Measurements from ENCODE around the gene MROH2A. TPM values are rescaled to one million over a fixed set of nuclear protein-coding genes. Genes with fewer than 3 reads are reported as not detected.

MROH2A gene
- polyA plus RNA-seq, 3 donors = not detected

DNA sequence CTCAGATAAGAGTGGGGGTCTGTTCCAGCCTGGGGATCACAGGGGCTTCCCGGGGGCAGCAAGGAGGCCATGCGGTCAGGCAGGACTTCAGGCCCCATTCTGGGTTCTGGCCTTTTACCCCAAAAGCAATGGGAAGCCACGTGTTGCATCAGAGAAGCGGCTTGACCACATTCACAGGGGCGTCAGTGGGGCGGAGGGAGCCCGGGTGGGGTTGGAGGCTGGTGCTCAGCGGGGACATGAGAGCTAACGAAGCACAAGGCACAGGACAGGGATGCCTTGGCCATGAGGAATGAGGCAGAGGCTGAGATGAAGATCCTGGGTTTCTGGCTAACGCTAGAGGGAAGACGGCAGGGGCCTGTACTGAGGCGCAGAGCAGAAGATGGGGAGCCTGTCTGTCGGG, 70.1 kb downstream of the MROH2A start:
- peaks cover 15 to 16% of the 10 kb centered on the region in 2 donors for H3K4me1 ChIP-seq (ENCODE audit: control insufficient read depth in 1 of 2, insufficient read depth in 2 of 2, low read length in 2 of 2)
- H3K36me3 ChIP-seq (replicated peaks in 1 of 2; ENCODE audit: control insufficient read depth in 1 of 2, insufficient read depth in 2 of 2, low read length in 2 of 2) = peaks cover 46 to 79% of the 10 kb centered on the region in 2 donors
- no peaks in the 10 kb centered on the region for H4K20me1 ChIP-seq (ENCODE audit: insufficient read depth, low read length)
- H2AFZ ChIP-seq (ENCODE audit: insufficient read depth, low read depth, low read length, poor library complexity, severe bottlenecking) = no peak overlapping the region
- no peaks in the 10 kb centered on the region for H3K9me3 ChIP-seq (replicated peaks in 1 of 2; ENCODE audit: control insufficient read depth in 1 of 2, insufficient read depth in 1 of 2, low read length in 2 of 2)
- TF ChIP-seq, protein P1, sequence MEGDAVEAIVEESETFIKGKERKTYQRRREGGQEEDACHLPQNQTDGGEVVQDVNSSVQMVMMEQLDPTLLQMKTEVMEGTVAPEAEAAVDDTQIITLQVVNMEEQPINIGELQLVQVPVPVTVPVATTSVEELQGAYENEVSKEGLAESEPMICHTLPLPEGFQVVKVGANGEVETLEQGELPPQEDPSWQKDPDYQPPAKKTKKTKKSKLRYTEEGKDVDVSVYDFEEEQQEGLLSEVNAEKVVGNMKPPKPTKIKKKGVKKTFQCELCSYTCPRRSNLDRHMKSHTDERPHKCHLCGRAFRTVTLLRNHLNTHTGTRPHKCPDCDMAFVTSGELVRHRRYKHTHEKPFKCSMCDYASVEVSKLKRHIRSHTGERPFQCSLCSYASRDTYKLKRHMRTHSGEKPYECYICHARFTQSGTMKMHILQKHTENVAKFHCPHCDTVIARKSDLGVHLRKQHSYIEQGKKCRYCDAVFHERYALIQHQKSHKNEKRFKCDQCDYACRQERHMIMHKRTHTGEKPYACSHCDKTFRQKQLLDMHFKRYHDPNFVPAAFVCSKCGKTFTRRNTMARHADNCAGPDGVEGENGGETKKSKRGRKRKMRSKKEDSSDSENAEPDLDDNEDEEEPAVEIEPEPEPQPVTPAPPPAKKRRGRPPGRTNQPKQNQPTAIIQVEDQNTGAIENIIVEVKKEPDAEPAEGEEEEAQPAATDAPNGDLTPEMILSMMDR (IDR thresholded peaks at IDR 0.05) = no peak
- Mint-ChIP-seq H3K4me3 (no peak overlapping the region), H3K4me1 (peaks cover 23% of the 10 kb centered on the region), H3K36me3 (peaks cover 41 to 74% of the 10 kb centered on the region in 2 donors), H3K27me3 (ENCODE audit: low read depth in 3 of 3) (peaks cover 0 to 1% (median 0%) of the 10 kb centered on the region in 3 donors), H3K27ac (peak overlapping the region in 6 of 7 donors; percentile 26 to 86 (median 77)), H3K9me3 (no peaks in the 10 kb centered on the region)
- WGBS (ENCODE audit: insufficient coverage) = 81% methylated on average over 13 of the region's 13 CpGs
- DNase-seq = no peak
- H3K4me2 ChIP-seq (replicated peaks; ENCODE audit: extremely low read depth, low read length, poor library complexity, severe bottlenecking) = no peak overlapping the region
- H3K27ac ChIP-seq (ENCODE audit: low read depth in 1 of 2, low read length in 2 of 2) = peak overlapping the region in 1 of 2 donors; percentile 58
- H3K9ac ChIP-seq (ENCODE audit: insufficient read depth, low read length, poor library complexity, severe bottlenecking) = no peak overlapping the region
- no peaks in the 10 kb centered on the region for H3K27me3 ChIP-seq (ENCODE audit: control insufficient read depth in 2 of 2, insufficient read depth in 2 of 2, low read length in 2 of 2)
- intact Hi-C loops (cut with micrococcal nuclease) = loop anchor here in 1 of 2 donors (10.0 kb wide), 1 partner anchor 657 kb away; no protein-coding TSS in a partner anchor
- no peak overlapping the region for H3K4me3 ChIP-seq (replicated peaks in 1 of 3; ENCODE audit: low read depth in 2 of 3, low read length in 3 of 3)
- H3K79me2 ChIP-seq (ENCODE audit: insufficient read depth, low read length) = peaks cover 95% of the 10 kb centered on the region

DNA sequence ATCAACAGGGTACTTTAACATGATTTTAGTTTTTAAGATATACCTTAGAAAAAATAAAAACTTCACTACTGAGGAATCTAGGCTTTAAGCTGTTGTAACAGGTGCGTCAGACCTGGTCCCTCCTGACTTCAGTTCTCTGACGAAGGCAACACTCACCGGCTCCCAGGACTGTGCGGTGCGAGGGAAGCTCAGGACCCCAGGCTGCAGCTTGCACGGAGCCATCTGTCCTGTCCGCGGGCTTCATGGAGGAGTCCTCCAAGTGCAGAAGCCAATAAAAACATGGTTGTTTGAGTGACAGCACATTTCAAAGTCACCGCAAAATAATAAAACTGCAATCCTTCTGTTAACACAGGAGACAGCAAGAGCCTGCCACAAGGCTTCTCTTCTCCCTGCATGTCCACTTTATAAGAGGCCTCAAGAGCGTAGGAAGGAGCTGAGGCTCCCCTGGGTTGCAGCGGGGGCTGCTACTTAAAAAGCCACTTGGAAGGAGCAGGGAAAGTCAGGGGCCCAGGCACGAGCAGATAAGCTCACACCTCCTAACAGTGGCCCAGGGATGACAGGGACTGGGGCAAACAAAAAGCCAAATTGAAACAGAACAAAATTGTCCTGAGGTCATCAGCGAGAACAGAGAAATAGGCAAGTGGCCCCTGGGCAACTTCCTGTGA, 71.6 kb downstream of the MROH2A start:
- Mint-ChIP-seq H3K4me3 (no peak overlapping the region), H3K9me3 (no peaks in the 10 kb centered on the region), H3K27ac (peak overlapping the region in 4 of 7 donors; percentile 30 to 41 (median 36)), H3K27me3 (ENCODE audit: low read depth in 3 of 3) (peaks cover 0 to 1% (median 0%) of the 10 kb centered on the region in 3 donors), H3K4me1 (peaks cover 33% of the 10 kb centered on the region), H3K36me3 (peaks cover 26 to 59% of the 10 kb centered on the region in 2 donors)
- DNase-seq = no peak
- Histone ChIP-seq H4K20me1 (ENCODE audit: insufficient read depth, low read length) (no peaks in the 10 kb centered on the region), H3K27me3 (ENCODE audit: control insufficient read depth in 2 of 2, insufficient read depth in 2 of 2, low read length in 2 of 2) (no peaks in the 10 kb centered on the region), H3K27ac (ENCODE audit: low read depth in 1 of 2, low read length in 2 of 2) (peak overlapping the region in 1 of 2 donors; percentile 54), H3K4me3 (replicated peaks in 1 of 3; ENCODE audit: low read depth in 2 of 3, low read length in 3 of 3) (no peak overlapping the region), H3K36me3 (replicated peaks in 1 of 2; ENCODE audit: control insufficient read depth in 1 of 2, insufficient read depth in 2 of 2, low read length in 2 of 2) (peaks cover 31 to 64% of the 10 kb centered on the region in 2 donors), H3K79me2 (ENCODE audit: insufficient read depth, low read length) (peaks cover 93% of the 10 kb centered on the region), H3K9me3 (replicated peaks in 1 of 2; ENCODE audit: control insufficient read depth in 1 of 2, insufficient read depth in 1 of 2, low read length in 2 of 2) (no peaks in the 10 kb centered on the region), H2AFZ (ENCODE audit: insufficient read depth, low read depth, low read length, poor library complexity, severe bottlenecking) (no peak overlapping the region), H3K4me1 (ENCODE audit: control insufficient read depth in 1 of 2, insufficient read depth in 2 of 2, low read length in 2 of 2) (peaks cover 23 to 28% of the 10 kb centered on the region in 2 donors), H3K4me2 (replicated peaks; ENCODE audit: extremely low read depth, low read length, poor library complexity, severe bottlenecking) (no peak overlapping the region), H3K9ac (ENCODE audit: insufficient read depth, low read length, poor library complexity, severe bottlenecking) (no peak overlapping the region)
- intact Hi-C loops (cut with micrococcal nuclease) = loop anchor here (10.0 kb wide), 2 partner anchors 645 to 655 kb away; partner anchors contain the start of gene ARL4C (in 1 of the 2)
- TF ChIP-seq, protein P1 (IDR thresholded peaks at IDR 0.05) = no peak
- 100% methylated on average over 12 of the region's 13 CpGs for WGBS (ENCODE audit: insufficient coverage)
